GM18526 (cell line): ENCODE data around the gene TEF.

Source experiments
- POLR2A ChIP-seq: IDR thresholded peaks from 3 replicates; pipeline ENCODE4 v1.6.1; 2011; ENCODE audit not compliant: insufficient read length; ENCODE audit errors: extremely low read depth

TEF gene, protein sequence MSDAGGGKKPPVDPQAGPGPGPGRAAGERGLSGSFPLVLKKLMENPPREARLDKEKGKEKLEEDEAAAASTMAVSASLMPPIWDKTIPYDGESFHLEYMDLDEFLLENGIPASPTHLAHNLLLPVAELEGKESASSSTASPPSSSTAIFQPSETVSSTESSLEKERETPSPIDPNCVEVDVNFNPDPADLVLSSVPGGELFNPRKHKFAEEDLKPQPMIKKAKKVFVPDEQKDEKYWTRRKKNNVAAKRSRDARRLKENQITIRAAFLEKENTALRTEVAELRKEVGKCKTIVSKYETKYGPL

DNA sequence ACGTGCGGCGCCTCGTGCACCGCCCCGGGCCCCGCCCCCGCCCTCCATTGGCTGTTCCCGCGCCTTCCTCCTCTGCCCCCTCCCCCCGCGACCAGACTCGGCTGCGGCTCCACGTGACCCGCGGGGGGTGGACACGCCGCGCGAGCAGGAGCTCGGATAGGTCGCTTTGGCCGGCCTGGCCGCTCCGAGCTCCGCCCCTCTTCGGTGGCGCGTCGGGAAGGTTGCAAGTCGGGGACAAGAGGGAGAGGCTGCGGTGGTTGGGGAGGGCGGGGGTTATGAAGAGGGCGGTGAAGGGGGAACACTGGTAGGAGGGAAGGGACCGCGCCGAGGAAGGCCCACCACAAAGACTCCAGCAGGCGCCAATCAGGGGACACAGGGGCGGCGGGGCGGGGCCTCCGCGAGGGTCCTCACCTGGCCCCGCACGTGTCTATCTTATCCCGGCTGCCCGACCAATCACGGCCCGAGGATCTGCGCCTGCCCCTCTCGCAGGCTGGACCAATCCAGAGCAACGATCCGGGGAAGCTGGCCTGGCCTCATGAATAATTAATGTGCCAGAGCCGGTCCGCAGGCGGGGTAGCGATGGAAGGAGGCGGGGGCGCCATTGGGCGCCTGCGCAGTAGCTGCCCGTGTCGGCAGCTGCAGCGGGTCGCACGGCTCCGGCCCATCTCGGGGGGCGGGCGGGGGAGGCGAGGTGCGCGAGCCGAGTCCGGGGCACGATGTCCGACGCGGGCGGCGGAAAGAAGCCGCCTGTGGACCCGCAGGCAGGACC is at the start of gene TEF:
TEF (plus strand) TSS at position 614 of the 769 bp plus-strand sequence; CDS start at position 717, 103 bp downstream.
- peak; percentile 12 for TF ChIP-seq POLR2A

DNA sequence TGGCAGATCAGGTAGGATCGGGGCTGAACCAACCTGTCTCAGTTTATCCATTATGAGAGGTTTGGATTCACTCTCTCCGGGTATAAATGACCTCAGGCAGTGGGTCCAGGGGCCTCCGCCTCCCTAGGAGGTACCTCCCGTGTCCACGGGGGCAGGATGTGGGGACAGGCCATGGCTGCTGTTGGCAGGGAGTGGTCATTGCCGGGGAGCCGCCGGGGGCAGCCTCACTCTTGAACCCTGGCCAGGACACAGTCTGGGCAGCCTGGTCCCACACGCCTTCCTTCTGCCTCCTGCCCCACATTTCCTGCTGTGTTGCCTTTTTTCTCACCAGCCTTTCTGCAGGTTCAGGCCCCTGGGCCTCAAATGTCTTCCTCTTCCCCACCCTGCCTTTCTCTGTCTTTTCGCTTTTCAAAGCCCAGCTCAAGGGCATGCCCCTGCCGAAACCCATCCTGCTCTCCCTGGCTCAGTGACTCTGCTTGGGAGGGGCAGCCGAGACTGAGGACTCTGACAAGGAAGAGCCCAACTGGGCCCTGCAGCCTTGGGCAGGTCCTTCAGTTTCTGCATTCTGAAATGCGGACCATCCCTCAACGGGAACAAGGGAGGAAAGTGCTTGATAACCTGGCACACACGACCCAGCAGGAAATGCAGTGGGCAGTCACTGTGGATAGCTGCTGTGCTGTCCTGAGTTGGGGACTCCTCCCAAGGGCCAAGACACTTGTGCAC is 49.4 kb upstream of the TEF start:
- no peak for TF ChIP-seq POLR2A

DNA sequence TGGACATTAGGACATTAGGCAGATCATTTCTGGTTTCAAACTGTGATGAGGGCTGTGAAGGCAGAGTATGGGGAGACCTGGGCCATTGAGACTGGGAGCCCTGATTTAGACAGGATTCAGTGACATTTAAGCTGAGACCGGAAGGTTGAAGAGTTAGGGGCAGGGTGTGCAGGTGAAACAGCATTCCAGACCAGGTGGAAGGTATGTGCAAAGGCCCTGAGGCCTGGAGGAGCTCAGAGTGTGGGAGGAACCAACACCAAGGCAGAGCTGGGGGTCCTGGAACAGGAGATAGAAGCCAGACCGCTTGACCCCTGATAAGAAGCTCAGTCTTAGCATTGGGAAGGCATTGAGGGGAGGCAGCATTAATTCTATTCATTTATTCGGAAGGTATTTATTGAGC is 47.9 kb upstream of the TEF start:
- TF ChIP-seq POLR2A, result no peak

DNA sequence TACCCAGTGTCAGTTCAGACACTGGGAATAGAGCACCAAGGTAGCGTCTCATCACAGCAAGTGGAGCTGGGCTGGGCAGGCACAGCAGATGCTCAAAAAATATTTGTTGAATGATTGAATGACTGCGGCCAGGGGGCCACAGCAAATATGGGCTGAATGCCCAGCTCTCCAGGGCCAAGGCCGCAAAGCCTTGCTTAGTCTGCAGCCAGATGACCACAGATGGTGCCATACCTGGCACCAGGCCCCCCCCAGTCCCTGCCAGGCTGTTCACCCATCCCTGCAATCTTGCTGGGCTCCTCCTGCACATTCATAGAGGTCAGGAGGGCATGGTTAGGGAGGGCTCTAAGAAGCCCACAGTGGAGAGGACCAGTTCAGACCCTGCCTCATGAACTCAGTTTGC is 47.5 kb upstream of the TEF start:
- TF ChIP-seq POLR2A, result no peak

DNA sequence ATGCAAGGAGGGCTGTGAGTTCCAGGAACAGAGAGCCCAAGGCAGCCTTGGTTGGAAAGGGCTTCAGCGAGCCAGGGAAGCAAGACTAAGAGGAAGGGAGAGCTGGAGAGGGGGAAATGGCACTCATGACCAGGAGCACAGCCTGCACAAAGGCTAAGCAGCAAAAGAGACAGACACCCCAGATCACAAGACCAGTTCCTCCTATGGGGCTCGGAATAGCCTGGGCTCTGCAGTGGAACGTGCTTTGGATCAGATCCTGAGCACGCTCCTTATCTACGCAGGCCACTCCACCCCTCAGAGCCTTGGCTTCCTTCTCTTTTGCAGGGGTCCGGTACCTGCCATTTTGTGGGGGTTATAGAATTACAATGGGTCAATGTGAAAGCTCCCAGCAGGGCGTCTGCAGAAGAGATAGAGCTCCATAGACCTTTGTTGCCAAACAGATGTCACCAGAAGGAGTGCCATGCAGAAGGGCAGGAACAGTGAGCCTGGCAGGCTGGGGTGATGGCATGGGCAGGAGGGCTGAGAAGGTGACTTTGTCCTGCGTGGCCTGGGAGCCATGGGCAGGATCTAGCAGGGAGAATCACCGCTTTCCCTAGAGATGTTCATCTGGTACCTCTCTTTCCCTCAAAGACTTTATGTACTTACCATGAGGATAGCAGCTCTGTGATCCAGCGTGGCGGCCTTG is 46.6 kb upstream of the TEF start:
- TF ChIP-seq POLR2A, result no peak

DNA sequence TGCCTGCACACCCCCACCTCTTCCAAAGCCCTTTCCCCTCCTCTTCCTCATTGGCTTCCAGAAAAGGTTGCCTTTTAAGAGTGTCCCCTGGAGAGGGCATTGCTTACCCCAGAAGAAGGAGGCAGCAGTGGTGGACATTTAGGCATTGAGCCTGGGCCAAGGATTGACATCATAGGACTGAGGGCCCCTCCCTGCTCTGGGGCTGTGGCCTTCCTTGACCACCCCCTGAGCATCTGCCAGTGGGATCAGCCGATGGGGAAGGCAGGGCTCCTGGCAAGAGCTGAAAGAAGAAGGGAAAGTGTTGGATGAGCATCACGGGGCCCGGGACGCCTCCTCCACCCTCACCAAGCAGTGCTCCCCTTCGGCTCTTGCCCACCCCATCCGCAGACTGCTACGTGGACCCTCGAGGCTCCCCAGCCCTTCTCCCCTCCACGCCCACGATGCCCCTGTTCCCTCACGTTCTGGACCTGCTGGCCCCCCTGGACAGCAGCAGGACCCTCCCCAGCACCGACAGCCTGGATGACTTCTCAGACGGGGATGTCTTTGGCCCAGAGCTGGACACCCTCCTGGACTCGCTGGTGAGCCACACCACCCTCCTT is 43.0 kb upstream of the TEF start:
- no peak for TF ChIP-seq POLR2A

DNA sequence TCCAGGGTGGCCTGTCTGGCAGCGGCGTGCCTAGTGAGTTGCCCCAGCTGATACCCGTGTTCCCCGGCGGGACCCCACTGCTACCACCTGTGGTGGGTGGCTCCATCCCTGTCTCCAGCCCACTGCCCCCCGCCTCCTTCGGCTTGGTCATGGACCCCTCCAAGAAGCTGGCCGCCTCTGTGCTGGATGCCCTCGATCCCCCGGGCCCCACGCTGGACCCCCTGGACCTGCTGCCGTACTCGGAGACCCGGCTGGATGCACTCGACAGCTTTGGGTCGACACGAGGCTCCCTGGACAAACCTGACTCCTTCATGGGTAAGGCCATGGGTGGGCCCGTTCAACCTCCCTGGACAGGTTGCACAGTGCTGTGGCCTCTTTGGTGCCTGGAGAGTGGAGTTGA is 41.9 kb upstream of the TEF start:
- TF ChIP-seq POLR2A, result no peak

DNA sequence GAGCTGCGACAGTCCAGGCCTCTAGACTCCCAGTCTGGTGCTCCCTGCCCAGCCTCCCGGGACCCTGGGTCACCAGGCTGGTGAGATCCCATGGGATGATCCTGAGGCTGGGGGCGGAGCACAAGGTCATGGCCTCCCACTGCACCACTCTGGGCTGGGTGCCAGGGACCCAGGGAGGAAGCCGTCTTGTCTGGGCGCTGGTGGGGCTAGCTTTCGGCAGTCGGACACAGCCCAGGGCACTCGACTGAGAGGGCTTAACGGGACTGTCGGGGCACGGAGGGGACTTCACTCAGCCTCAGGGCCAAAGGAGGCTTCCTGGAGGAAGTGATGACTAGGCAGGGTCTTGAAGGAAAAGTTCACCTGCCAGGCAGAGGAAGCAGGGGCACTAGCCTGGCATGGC is 41.4 kb upstream of the TEF start:
- no peak for TF ChIP-seq POLR2A

DNA sequence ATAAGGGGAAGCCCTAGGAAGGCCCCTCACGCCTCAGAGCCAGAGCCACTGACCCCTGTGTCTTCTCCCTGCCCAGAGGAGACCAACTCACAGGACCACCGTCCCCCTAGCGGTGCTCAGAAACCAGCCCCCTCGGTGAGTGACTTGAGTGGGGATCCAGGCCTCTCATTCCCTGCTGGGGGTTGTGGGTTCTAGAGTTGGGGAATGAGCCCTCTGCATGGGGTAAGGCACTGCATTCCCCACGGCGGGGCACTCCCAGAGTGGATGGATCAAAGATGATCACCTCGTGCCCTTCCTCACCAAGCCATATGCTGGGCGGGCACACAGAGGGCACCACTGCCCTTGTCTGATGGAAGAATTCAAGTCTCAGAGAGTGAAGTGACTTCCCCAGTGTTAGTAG is 40.7 kb upstream of the TEF start:
- no peak for TF ChIP-seq POLR2A

DNA sequence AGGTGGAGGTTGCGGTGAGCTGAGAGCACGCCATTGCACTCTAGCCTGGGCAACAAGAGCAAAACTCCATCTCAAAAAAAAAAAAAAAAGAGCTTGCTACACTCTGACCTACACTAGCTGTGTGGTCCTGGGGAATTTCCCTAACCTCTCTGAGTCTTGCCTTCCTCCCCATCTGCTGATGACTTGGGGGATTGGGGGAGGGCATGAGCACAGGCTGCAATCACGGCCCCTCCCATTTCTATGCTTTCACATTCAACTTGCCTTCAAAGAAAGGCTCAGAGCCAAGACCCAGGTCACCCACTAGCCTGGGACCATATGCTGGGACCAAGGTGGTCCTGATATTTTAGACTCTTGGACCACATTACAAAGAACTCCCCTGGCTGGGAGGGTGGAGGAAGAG is 39.8 kb upstream of the TEF start:
- no peak for TF ChIP-seq POLR2A

DNA sequence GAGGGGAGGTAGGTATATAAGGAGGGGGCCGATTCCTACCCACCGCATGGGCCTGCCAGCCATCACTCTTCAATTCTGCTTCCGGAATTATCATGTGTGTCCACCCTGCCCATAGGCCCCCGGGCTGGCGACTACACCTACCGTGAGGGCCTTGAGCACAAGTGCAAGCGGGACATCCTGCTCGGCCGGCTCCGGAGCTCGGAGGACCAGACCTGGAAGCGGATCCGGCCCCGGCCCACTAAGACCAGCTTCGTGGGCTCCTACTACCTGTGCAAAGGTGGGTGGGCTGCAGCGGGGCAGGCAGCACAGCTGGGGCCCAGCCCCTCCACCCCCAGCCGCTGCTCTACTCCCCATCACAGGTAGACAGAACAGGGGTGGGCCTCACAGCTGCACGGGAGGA is 38.4 kb upstream of the TEF start:
- no peak for TF ChIP-seq POLR2A

DNA sequence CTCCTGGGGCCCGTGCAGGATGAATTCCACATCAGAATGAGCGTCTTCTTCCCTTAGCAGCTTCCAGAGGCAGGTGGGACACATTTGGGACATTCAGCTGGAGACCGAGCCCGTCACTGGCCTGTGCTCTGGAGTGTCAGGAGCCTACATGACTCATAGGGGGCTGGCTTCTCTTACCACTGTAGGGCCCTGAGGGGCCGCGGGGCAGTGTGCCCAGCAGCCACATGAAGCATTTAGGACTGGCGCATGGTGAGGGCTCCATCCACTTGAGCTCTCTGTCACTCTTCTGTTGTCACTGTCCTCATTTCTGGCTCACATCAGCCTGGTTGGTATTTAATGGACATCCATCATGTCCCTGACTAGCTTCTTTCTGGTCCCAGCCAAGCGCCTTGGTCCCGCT is 38.0 kb upstream of the TEF start:
- TF ChIP-seq POLR2A, result no peak

DNA sequence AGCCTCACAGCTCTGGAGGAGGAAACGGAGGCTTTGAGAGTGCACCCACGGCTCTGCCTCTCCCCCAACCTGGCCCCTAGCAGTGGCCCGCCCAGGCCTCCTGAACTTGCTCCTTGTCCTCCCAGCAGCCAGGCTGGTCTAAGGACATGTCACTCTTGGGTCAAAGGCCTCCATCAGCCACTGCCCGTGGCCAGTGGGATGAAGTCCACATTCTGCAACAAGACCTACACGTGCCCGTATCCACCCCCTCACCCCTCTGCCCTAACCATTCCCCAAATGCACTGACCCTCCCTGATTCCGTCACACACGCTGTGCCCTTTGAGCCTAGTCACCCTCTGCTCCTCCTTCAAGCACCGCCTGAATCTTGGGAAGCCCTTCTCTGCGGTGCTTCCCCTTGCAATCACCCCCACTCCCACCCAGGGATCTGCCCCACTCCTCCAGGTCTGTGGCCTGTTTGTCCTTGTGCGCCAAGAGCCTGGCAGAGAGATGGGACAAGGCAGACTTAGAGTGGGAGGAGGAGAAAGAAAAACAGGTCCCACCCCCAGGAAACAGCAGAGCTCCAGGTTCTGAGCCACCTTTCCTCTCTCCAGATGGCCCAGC is 37.5 kb upstream of the TEF start:
- TF ChIP-seq POLR2A, result no peak

DNA sequence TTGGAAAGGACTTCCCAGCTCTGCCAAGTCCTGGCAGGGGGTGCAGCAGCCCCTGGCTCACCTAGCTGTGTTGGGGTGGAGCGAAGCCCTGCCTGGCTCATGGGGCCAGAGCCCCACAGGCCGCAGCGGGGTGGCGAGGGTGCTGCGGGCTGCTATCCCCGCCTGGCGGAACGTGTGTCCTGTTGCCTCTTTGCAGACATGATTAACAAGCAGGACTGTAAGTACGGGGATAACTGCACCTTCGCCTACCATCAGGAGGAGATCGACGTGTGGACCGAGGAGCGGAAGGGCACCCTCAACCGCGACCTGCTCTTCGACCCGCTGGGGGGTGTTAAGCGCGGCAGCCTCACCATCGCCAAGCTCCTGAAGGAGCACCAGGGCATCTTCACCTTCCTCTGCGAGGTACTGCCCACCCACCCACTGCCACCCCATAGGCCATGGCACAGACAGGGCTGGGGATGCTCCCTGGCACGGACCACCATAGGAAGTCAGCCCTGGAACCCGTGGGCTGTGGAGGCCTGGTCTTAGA is 35.9 kb upstream of the TEF start:
- TF ChIP-seq POLR2A, result no peak

DNA sequence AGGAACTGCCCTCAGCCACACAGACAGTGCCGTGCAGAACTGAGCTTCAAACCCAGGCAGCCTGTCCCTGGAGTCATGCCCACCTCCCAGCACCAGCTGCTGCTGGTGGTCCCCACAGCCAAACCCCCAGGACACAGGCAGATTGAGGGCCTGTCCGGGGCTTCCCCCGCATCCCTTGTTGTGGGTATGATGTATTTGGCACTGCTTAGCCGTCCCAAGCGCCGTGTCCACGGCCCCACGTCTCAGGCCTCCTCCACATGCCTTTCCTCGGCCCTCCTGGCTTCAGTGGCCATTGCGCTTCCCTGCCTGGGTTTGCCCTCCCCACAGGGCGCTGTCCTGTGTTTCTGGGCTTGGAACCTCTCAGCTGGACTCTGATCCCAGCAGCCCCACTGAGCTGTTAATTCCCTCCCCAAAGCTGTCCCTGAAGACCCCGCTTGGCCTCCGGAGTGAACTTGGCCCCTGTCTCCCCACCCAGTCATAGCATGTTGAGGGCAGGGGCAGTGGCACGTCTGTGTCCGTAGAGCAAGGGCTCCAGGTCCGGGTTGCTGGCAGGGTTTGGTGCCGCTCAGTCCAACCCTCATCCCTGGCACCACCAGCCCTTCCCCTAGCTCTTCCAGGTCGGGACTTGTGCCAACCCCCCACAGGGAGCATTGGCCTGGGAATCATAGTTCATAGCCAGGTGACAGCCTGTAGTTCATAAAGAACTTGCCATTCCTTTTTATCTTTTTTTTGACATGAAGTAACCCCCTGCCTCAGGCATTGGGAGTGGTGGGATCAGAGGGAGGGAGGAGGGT is 34.5 kb upstream of the TEF start:
- TF ChIP-seq POLR2A, result no peak
